Measurements from ENCODE around the gene C1QTNF9.
"Not testable (repeated sequence)": the region's sequence is repeated elsewhere in the genome, so short reads cannot be mapped to it uniquely, and the experiment has no call there.

The C1QTNF9 gene

GRCh38 chr13:24282256-24282655 lies 27.1 kb upstream of the C1QTNF9 start:
- no peak for DNase-seq

- no peak for DNase-seq
Observed at GRCh38 chr13:24284889-24285565, 24.4 kb upstream of the C1QTNF9 start.

- DNase-seq: no peak
Observed at GRCh38 chr13:24286624-24287023, 22.8 kb upstream of the C1QTNF9 start.

- no peak for DNase-seq
Observed at GRCh38 chr13:24287748-24288287, 21.6 kb upstream of the C1QTNF9 start.

- DNase-seq: no peak
Observed at GRCh38 chr13:24288870-24289269, 20.5 kb upstream of the C1QTNF9 start.

- no peak for DNase-seq
Observed at GRCh38 chr13:24290280-24290932, 19.0 kb upstream of the C1QTNF9 start.

- DNase-seq: no peak
Observed at GRCh38 chr13:24292481-24292880, 16.9 kb upstream of the C1QTNF9 start.

GRCh38 chr13:24293746-24294145 lies 15.6 kb upstream of the C1QTNF9 start:
- no peak for DNase-seq

GRCh38 chr13:24299488-24300114 lies 9.8 kb upstream of the C1QTNF9 start:
- no peak for DNase-seq

- DNase-seq: no peak
Observed at GRCh38 chr13:24301434-24301833, 7.9 kb upstream of the C1QTNF9 start.

- DNase-seq: no peak
Observed at GRCh38 chr13:24301911-24302310, 7.5 kb upstream of the C1QTNF9 start.

- no peak for DNase-seq
Observed at GRCh38 chr13:24304620-24305019, 4.8 kb upstream of the C1QTNF9 start.

GRCh38 chr13:24306632-24307031 lies 2.7 kb upstream of the C1QTNF9 start:
- DNase-seq: no peak

GRCh38 chr13:24307211-24308067 lies 1.9 kb upstream of the C1QTNF9 start:
- DNase-seq: no peak

- DNase-seq: no peak
Observed at GRCh38 chr13:24308068-24308445, 1.3 kb upstream of the C1QTNF9 start.

GRCh38 chr13:24308488-24309020 lies 826 bp upstream of the C1QTNF9 start:
- no peak for DNase-seq

- no peak for DNase-seq
Observed at GRCh38 chr13:24313439-24313838, 4.1 kb downstream of the C1QTNF9 start.

GRCh38 chr13:24317835-24318234 lies 8.5 kb downstream of the C1QTNF9 start:
- not testable (repeated sequence) for DNase-seq

- not testable (repeated sequence) for DNase-seq
Observed at GRCh38 chr13:24318878-24319277, 9.5 kb downstream of the C1QTNF9 start.

- not testable (repeated sequence) for DNase-seq
Observed at GRCh38 chr13:24319641-24320040, 10.3 kb downstream of the C1QTNF9 start.

- DNase-seq: not testable (repeated sequence)
Observed at GRCh38 chr13:24321416-24321815, 12.0 kb downstream of the C1QTNF9 start.

GRCh38 chr13:24322470-24322869 lies 13.1 kb downstream of the C1QTNF9 start:
- not testable (repeated sequence) for DNase-seq
